ENCODE results near the gene SAC3D1. TPM values are rescaled to one million over a fixed set of nuclear protein-coding genes. Genes with fewer than 3 reads are reported as not detected.

Gene SAC3D1
- polyA plus RNA-seq, 1 of the 3 experiments (the other 2 are of a cell fraction), result 22.5 TPM

- POLR2A ChIA-PET, result no interaction called here
- no peaks in the 10 kb centered on the region for H3K27me3 ChIP-seq (ENCODE audit: insufficient read depth)
- WGBS (ENCODE audit: low lambda C conversion rate), result 17% methylated on average over 7 of the region's 10 CpGs
Observed at GRCh38 chr11:65059959-65060824, 19.2 kb downstream of the SAC3D1 start.

More at GRCh38 chr11:65059959-65060824, 19.2 kb downstream of the SAC3D1 start:
- H3K9ac ChIP-seq, result no peak overlapping the region
- H3K4me2 ChIP-seq, result no peak overlapping the region
- H4K20me1 ChIP-seq (ENCODE audit: insufficient read depth), result no peaks in the 10 kb centered on the region
- H3K79me2 ChIP-seq (ENCODE audit: insufficient read depth), result no peaks in the 10 kb centered on the region
- no peak for DNase-seq
- TF ChIP-seq GABPA (IDR thresholded peaks at IDR 0.05; ENCODE audit: low read depth) (no peak), EZH2phosphoT487 (IDR thresholded peaks at IDR 0.05; ENCODE audit: borderline replicate concordance, low read depth) (no peak), RFX5 (IDR thresholded peaks at IDR 0.05; ENCODE audit: low read length) (no peak), RXRA (IDR thresholded peaks at IDR 0.05; ENCODE audit: borderline replicate concordance, low read depth) (no peak), TAF1 (IDR thresholded peaks at IDR 0.05; ENCODE audit: borderline replicate concordance, low read depth, low read length) (no peak), SMC3 (IDR thresholded peaks at IDR 0.05; ENCODE audit: low read depth, low read length) (no peak), JUND (IDR thresholded peaks at IDR 0.05) (no peak), FOXM1 (IDR thresholded peaks at IDR 0.05; ENCODE audit: low read depth) (no peak), RCOR1 (IDR thresholded peaks at IDR 0.05; ENCODE audit: low read length) (no peak), RAD21 (IDR thresholded peaks at IDR 0.05; ENCODE audit: low read length) (no peak), MEF2A (IDR thresholded peaks at IDR 0.05; ENCODE audit: borderline replicate concordance, low read depth) (no peak), TEAD4 (IDR thresholded peaks at IDR 0.05; ENCODE audit: borderline replicate concordance, insufficient read depth) (no peak)
- TF ChIP-seq, protein P1, sequence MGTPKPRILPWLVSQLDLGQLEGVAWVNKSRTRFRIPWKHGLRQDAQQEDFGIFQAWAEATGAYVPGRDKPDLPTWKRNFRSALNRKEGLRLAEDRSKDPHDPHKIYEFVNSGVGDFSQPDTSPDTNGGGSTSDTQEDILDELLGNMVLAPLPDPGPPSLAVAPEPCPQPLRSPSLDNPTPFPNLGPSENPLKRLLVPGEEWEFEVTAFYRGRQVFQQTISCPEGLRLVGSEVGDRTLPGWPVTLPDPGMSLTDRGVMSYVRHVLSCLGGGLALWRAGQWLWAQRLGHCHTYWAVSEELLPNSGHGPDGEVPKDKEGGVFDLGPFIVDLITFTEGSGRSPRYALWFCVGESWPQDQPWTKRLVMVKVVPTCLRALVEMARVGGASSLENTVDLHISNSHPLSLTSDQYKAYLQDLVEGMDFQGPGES (IDR thresholded peaks at IDR 0.05; ENCODE audit: low read depth, low read length), result no peak
- TF ChIP-seq, protein P2, sequence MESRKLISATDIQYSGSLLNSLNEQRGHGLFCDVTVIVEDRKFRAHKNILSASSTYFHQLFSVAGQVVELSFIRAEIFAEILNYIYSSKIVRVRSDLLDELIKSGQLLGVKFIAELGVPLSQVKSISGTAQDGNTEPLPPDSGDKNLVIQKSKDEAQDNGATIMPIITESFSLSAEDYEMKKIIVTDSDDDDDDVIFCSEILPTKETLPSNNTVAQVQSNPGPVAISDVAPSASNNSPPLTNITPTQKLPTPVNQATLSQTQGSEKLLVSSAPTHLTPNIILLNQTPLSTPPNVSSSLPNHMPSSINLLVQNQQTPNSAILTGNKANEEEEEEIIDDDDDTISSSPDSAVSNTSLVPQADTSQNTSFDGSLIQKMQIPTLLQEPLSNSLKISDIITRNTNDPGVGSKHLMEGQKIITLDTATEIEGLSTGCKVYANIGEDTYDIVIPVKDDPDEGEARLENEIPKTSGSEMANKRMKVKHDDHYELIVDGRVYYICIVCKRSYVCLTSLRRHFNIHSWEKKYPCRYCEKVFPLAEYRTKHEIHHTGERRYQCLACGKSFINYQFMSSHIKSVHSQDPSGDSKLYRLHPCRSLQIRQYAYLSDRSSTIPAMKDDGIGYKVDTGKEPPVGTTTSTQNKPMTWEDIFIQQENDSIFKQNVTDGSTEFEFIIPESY (IDR thresholded peaks at IDR 0.05; ENCODE audit: borderline replicate concordance, low read depth), result no peak
- TF ChIP-seq, protein P3, sequence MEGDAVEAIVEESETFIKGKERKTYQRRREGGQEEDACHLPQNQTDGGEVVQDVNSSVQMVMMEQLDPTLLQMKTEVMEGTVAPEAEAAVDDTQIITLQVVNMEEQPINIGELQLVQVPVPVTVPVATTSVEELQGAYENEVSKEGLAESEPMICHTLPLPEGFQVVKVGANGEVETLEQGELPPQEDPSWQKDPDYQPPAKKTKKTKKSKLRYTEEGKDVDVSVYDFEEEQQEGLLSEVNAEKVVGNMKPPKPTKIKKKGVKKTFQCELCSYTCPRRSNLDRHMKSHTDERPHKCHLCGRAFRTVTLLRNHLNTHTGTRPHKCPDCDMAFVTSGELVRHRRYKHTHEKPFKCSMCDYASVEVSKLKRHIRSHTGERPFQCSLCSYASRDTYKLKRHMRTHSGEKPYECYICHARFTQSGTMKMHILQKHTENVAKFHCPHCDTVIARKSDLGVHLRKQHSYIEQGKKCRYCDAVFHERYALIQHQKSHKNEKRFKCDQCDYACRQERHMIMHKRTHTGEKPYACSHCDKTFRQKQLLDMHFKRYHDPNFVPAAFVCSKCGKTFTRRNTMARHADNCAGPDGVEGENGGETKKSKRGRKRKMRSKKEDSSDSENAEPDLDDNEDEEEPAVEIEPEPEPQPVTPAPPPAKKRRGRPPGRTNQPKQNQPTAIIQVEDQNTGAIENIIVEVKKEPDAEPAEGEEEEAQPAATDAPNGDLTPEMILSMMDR (IDR thresholded peaks at IDR 0.05), result no peak
- TF ChIP-seq, protein P4, sequence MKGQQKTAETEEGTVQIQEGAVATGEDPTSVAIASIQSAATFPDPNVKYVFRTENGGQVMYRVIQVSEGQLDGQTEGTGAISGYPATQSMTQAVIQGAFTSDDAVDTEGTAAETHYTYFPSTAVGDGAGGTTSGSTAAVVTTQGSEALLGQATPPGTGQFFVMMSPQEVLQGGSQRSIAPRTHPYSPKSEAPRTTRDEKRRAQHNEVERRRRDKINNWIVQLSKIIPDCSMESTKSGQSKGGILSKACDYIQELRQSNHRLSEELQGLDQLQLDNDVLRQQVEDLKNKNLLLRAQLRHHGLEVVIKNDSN (IDR thresholded peaks at IDR 0.05; ENCODE audit: borderline replicate concordance, low read depth), result no peak
- TF ChIP-seq, protein P5, sequence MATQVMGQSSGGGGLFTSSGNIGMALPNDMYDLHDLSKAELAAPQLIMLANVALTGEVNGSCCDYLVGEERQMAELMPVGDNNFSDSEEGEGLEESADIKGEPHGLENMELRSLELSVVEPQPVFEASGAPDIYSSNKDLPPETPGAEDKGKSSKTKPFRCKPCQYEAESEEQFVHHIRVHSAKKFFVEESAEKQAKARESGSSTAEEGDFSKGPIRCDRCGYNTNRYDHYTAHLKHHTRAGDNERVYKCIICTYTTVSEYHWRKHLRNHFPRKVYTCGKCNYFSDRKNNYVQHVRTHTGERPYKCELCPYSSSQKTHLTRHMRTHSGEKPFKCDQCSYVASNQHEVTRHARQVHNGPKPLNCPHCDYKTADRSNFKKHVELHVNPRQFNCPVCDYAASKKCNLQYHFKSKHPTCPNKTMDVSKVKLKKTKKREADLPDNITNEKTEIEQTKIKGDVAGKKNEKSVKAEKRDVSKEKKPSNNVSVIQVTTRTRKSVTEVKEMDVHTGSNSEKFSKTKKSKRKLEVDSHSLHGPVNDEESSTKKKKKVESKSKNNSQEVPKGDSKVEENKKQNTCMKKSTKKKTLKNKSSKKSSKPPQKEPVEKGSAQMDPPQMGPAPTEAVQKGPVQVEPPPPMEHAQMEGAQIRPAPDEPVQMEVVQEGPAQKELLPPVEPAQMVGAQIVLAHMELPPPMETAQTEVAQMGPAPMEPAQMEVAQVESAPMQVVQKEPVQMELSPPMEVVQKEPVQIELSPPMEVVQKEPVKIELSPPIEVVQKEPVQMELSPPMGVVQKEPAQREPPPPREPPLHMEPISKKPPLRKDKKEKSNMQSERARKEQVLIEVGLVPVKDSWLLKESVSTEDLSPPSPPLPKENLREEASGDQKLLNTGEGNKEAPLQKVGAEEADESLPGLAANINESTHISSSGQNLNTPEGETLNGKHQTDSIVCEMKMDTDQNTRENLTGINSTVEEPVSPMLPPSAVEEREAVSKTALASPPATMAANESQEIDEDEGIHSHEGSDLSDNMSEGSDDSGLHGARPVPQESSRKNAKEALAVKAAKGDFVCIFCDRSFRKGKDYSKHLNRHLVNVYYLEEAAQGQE (IDR thresholded peaks at IDR 0.05; ENCODE audit: low read depth, low read length), result no peak
- no peak overlapping the region for H2AFZ ChIP-seq (ENCODE audit: low read depth)
- no peak overlapping the region for H3K4me3 ChIP-seq (ENCODE audit: low read depth in 2 of 2, low read length in 1 of 2)
- no peaks in the 10 kb centered on the region for H3K36me3 ChIP-seq (replicated peaks in 1 of 2; ENCODE audit: control insufficient read depth in 1 of 2, insufficient read depth in 2 of 2, low read length in 1 of 2)
- no peaks in the 10 kb centered on the region for H3K9me3 ChIP-seq
- H3K9me2 ChIP-seq, result no peaks in the 10 kb centered on the region
- H3K27ac ChIP-seq (ENCODE audit: low read depth in 2 of 2, low read length in 1 of 2), result no peak overlapping the region
- peaks cover 3% of the 10 kb centered on the region for H3F3A ChIP-seq (replicated peaks; ENCODE audit: insufficient read depth)
- CTCF ChIA-PET, result interaction anchor here (1.2 kb wide), 1 partner anchor 47 kb away, joined by 5 read pairs; the partner anchor contains the start of gene ARL2
- no peaks in the 10 kb centered on the region; a peak in 1 of 4 replicates for H3K4me1 ChIP-seq (ENCODE audit: control insufficient read depth in 1 of 2, insufficient read depth in 2 of 2, low read depth in 1 of 2, low read length in 1 of 2)

Measured in SK-N-SH (cell line).